ENCODE results near the gene PGGT1B. TPM values are rescaled to one million over a fixed set of nuclear protein-coding genes. Genes with fewer than 3 reads are reported as not detected.

PGGT1B gene
- total and polyA plus RNA-seq, 9 of the 15 experiments (the other 6 are each of a cell fraction or from before 2014, with no cell fraction given), result 5.3 to 33.7 (median 19.8) TPM

- FAIRE-seq (no peak), ATAC-seq (no peak), DNase-seq (ENCODE audit: extremely low read depth in 1 of 4, low spot score in 3 of 4) (no peak)
- POLR2A ChIA-PET, result no interaction called here
- Histone ChIP-seq H3K4me1 (replicated peaks in 1 of 2; ENCODE audit: control insufficient read depth in 2 of 2, insufficient read depth in 2 of 2, low read length in 2 of 2) (no peaks in the 10 kb centered on the region), H3K36me3 (ENCODE audit: control insufficient read depth, insufficient read depth, low read length) (peaks cover 12% of the 10 kb centered on the region; the same call in 1 of the 3 replicates), H3K9ac (ENCODE audit: insufficient read depth in 1 of 2, low read depth in 2 of 2, low read length in 2 of 2) (no peak overlapping the region), H3K9me1 (ENCODE audit: control insufficient read depth, insufficient read depth, low read length) (no peaks in the 10 kb centered on the region), H3K27me3 (ENCODE audit: control insufficient read depth in 2 of 2, insufficient read depth in 2 of 2, low read length in 2 of 2) (no peaks in the 10 kb centered on the region), H2AFZ (ENCODE audit: low read depth, low read length) (no peak overlapping the region), H4K20me1 (replicated peaks; ENCODE audit: control insufficient read depth, insufficient read depth, low read length) (no peaks in the 10 kb centered on the region), H3K27ac (ENCODE audit: extremely low read depth, low read depth, low read length) (no peak overlapping the region), H3K79me2 (ENCODE audit: control insufficient read depth, insufficient read depth, low read length) (no peaks in the 10 kb centered on the region), H3K9me3 (replicated peaks; ENCODE audit: control insufficient read depth, insufficient read depth, low read depth, low read length) (no peaks in the 10 kb centered on the region), H3K4me3 (no peak overlapping the region), H3K4me2 (ENCODE audit: insufficient read depth, low read length) (no peak overlapping the region)
- 80% methylated on average over 3 of the region's 3 CpGs for WGBS (ENCODE audit: insufficient coverage, low coverage, missing lambda C conversion rate)
- CTCF ChIA-PET (ENCODE audit: low intra/inter-chr PET ratio), result no interaction called here
- intact Hi-C loops (cut with micrococcal nuclease) (no loop called here), in situ Hi-C loops (cut with MboI) (no loop called here)
- TF ChIP-seq CEBPB (tag; IDR thresholded peaks at IDR 0.05), result no peak
- TF ChIP-seq ZNF347 (CRISPR knock-in tag; IDR thresholded peaks at IDR 0.05; ENCODE audit: low read depth), result no peak
- no peak for TF ChIP-seq ZNF174 (CRISPR knock-in tag; IDR thresholded peaks at IDR 0.05)
- no peak for TF ChIP-seq ZFX (CRISPR knock-in tag; IDR thresholded peaks at IDR 0.05)
- TF ChIP-seq CGGBP1 (CRISPR knock-in tag; IDR thresholded peaks at IDR 0.05), result no peak
- TF ChIP-seq ZNF655 (CRISPR knock-in tag; IDR thresholded peaks at IDR 0.05), result no peak
- TF ChIP-seq TEAD2 (tag; IDR thresholded peaks at IDR 0.05), result no peak
- TF ChIP-seq MAX (CRISPR knock-in tag; IDR thresholded peaks at IDR 0.05), result no peak
- TF ChIP-seq ZNF324 (CRISPR knock-in tag; IDR thresholded peaks at IDR 0.05), result no peak
- no TSS peak for BruUV-seq (replicated peaks)
These were observed 9.8 kb upstream of the PGGT1B start for GRCh38 chr5:115272297-115272958.
